Measurements from ENCODE around the gene PRKG1. TPM values are rescaled to one million over a fixed set of nuclear protein-coding genes. Genes with fewer than 3 reads are reported as not detected.

The PRKG1 gene
- total RNA-seq, 1 experiment from 2014 or later = 0.09 TPM

DNA sequence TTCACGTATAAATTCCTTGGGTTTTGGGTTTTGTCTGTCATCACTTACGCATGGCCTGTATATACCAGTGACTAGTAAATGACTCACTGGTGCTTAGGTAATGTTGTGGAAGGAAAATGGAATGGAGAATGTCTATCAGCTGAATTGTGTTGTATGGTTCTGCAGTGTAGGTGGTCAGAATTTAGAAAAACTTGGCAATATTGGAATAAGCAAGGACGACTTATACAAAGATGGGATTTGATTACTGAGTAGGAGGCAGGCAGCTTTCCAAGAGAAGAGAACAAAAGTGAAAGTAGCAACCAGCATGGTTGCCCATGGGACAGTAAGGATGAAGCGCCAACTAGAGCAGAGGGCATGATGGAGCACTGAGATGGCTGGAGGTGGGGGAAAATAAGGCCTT, 793.7 kb downstream of the PRKG1 start:
- ChIA-PET CTCF (no interaction called here), POLR2A (no interaction called here)
- no peak for DNase-seq
- Histone ChIP-seq H3K36me3 (ENCODE audit: control insufficient read depth, insufficient read depth, low read length) (no peaks in the 10 kb centered on the region), H3K4me1 (no peaks in the 10 kb centered on the region), H3K9me3 (no peaks in the 10 kb centered on the region), H3K4me3 (ENCODE audit: low read depth, low read length) (no peak overlapping the region), H3K27me3 (replicated peaks; ENCODE audit: control insufficient read depth, insufficient read depth, low read length) (no peaks in the 10 kb centered on the region)
- Mint-ChIP-seq H3K36me3 (ENCODE audit: insufficient read depth, unreplicated experiment) (no peaks in the 10 kb centered on the region), H3K4me1 (ENCODE audit: low read depth, unreplicated experiment) (no peaks in the 10 kb centered on the region), H3K4me3 (ENCODE audit: unreplicated experiment) (no peak overlapping the region), H3K27me3 (ENCODE audit: insufficient read depth, unreplicated experiment) (peaks cover 3% of the 10 kb centered on the region), H3K27ac (ENCODE audit: unreplicated experiment) (no peak overlapping the region), H3K9me3 (ENCODE audit: unreplicated experiment) (no peaks in the 10 kb centered on the region)
- TF ChIP-seq, protein P1, sequence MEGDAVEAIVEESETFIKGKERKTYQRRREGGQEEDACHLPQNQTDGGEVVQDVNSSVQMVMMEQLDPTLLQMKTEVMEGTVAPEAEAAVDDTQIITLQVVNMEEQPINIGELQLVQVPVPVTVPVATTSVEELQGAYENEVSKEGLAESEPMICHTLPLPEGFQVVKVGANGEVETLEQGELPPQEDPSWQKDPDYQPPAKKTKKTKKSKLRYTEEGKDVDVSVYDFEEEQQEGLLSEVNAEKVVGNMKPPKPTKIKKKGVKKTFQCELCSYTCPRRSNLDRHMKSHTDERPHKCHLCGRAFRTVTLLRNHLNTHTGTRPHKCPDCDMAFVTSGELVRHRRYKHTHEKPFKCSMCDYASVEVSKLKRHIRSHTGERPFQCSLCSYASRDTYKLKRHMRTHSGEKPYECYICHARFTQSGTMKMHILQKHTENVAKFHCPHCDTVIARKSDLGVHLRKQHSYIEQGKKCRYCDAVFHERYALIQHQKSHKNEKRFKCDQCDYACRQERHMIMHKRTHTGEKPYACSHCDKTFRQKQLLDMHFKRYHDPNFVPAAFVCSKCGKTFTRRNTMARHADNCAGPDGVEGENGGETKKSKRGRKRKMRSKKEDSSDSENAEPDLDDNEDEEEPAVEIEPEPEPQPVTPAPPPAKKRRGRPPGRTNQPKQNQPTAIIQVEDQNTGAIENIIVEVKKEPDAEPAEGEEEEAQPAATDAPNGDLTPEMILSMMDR (IDR thresholded peaks at IDR 0.05; ENCODE audit: insufficient read depth in 1 of 2, low read depth in 1 of 2, low read length in 1 of 2, severe bottlenecking in 1 of 2, unreplicated experiment in 1 of 2) = no peak
- intact Hi-C loops (cut with micrococcal nuclease; ENCODE audit: unreplicated experiment) = loop anchor here (2.0 kb wide), 1 partner anchor 13 kb away; no protein-coding TSS in a partner anchor
- no TSS peak for BruUV-seq (replicated peaks)

DNA sequence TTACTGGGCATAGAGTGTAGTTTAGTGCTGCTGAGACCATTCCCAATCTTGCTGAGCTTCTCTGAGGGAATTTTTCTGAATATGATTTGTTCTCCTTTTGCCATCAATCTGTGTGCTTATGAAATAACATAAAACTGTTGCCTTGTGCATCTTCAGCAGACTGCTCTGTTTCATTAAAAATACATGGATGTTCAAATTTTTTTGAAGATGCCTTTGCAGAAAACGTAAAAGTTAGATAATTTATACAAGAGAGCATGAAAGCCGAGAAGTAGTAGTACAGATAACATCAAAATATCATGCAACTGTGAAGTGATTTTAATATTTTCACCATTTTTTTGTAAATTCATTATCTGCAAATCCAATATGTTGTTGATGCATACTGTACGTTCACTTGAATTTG, 799.8 kb downstream of the PRKG1 start:
- POLR2A ChIA-PET = no interaction called here
- DNase-seq = no peak

DNA sequence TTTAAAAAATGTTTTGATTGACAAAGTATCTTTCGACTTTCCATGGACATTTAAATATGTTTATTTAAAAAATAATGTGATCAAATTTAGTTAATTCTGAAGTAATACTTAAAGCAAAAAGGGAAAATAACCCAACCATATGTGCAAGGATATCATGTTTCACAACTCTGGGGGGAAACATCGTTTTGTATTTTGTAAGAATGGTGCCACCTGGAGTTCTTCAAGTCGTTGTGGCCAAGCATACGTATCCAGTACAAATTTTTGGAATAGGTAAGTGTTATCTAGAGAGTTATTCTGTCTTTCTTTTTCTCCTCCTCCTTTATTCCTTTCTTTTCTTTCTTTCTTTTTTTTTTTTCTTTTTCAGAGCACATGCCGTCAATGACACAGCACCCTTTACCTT, 801.3 kb downstream of the PRKG1 start:
- H3K27ac Mint-ChIP-seq (ENCODE audit: unreplicated experiment) = no peak overlapping the region
- intact Hi-C loops (cut with micrococcal nuclease; ENCODE audit: unreplicated experiment) = loop anchor here (1.0 to 5.0 kb wide), 3 partner anchors 342 to 812 kb away; no protein-coding TSS in a partner anchor
- Histone ChIP-seq H3K4me1 (no peaks in the 10 kb centered on the region), H3K27me3 (replicated peaks; ENCODE audit: control insufficient read depth, insufficient read depth, low read length) (no peaks in the 10 kb centered on the region), H3K4me3 (ENCODE audit: low read depth, low read length) (no peak overlapping the region), H3K9me3 (no peaks in the 10 kb centered on the region), H3K36me3 (ENCODE audit: control insufficient read depth, insufficient read depth, low read length) (no peaks in the 10 kb centered on the region)
- ChIA-PET CTCF (no interaction called here), POLR2A (no interaction called here)
- no TSS peak for BruUV-seq (replicated peaks)
- TF ChIP-seq, protein P1 (IDR thresholded peaks at IDR 0.05; ENCODE audit: insufficient read depth in 1 of 2, low read depth in 1 of 2, low read length in 1 of 2, severe bottlenecking in 1 of 2, unreplicated experiment in 1 of 2) = peak in 1 of 2 experiments; percentile 31
- H3K36me3 Mint-ChIP-seq (ENCODE audit: insufficient read depth, unreplicated experiment) = no peaks in the 10 kb centered on the region
- no peak for DNase-seq
- no peak overlapping the region for H3K4me3 Mint-ChIP-seq (ENCODE audit: unreplicated experiment)
- no peaks in the 10 kb centered on the region for H3K4me1 Mint-ChIP-seq (ENCODE audit: low read depth, unreplicated experiment)
- no peaks in the 10 kb centered on the region for H3K9me3 Mint-ChIP-seq (ENCODE audit: unreplicated experiment)
- no peaks in the 10 kb centered on the region for H3K27me3 Mint-ChIP-seq (ENCODE audit: insufficient read depth, unreplicated experiment)

More for the DNA sequence above, 799.8 kb downstream of the PRKG1 start:
- intact Hi-C loops (cut with micrococcal nuclease; ENCODE audit: unreplicated experiment) = no loop called here
- Histone ChIP-seq H3K4me1 (no peaks in the 10 kb centered on the region), H3K27me3 (replicated peaks; ENCODE audit: control insufficient read depth, insufficient read depth, low read length) (no peaks in the 10 kb centered on the region), H3K9me3 (no peaks in the 10 kb centered on the region), H3K36me3 (ENCODE audit: control insufficient read depth, insufficient read depth, low read length) (no peaks in the 10 kb centered on the region), H3K4me3 (ENCODE audit: low read depth, low read length) (no peak overlapping the region)
- Mint-ChIP-seq H3K4me3 (ENCODE audit: unreplicated experiment) (no peak overlapping the region), H3K4me1 (ENCODE audit: low read depth, unreplicated experiment) (no peaks in the 10 kb centered on the region), H3K9me3 (ENCODE audit: unreplicated experiment) (no peaks in the 10 kb centered on the region), H3K27ac (ENCODE audit: unreplicated experiment) (no peak overlapping the region), H3K36me3 (ENCODE audit: insufficient read depth, unreplicated experiment) (no peaks in the 10 kb centered on the region), H3K27me3 (ENCODE audit: insufficient read depth, unreplicated experiment) (no peaks in the 10 kb centered on the region)
- CTCF ChIA-PET = no interaction called here
- TF ChIP-seq, protein P1 (IDR thresholded peaks at IDR 0.05; ENCODE audit: insufficient read depth in 1 of 2, low read depth in 1 of 2, low read length in 1 of 2, severe bottlenecking in 1 of 2, unreplicated experiment in 1 of 2) = no peak
- no TSS peak for BruUV-seq (replicated peaks)

Data from Caco-2 (cell line).